22Rv1 (cell line): ENCODE data around the gene FOXG1.

Source experiments
- H3K27ac ChIP-seq: fragments of 450-650 bp; 2 replicates; pipeline ENCODE4 v1.5.1; 2017
- CTCF ChIP-seq: fragments of 450-650 bp; IDR thresholded peaks from 2 replicates; pipeline ENCODE4 v1.5.1; 2017; ENCODE audit warnings: mild to moderate bottlenecking
- ZFX ChIP-seq: fragments of 450-650 bp; IDR thresholded peaks from 2 replicates; pipeline ENCODE4 v1.6.1; 2017; ENCODE audit warnings: antibody characterized with exemption, borderline replicate concordance

Gene FOXG1

GRCh38 chr14:28778138-28779117 lies 11.8 kb downstream of the FOXG1 start:
- no peak overlapping the region for H3K27ac ChIP-seq
- TF ChIP-seq CTCF (no peak), ZFX (no peak)

GRCh38 chr14:28779456-28779855 lies 12.9 kb downstream of the FOXG1 start:
- H3K27ac ChIP-seq: no peak overlapping the region
- TF ChIP-seq ZFX: no peak
- no peak for TF ChIP-seq CTCF

- no peak for TF ChIP-seq ZFX
- TF ChIP-seq CTCF: no peak
- no peak overlapping the region for H3K27ac ChIP-seq
These were observed 14.5 kb downstream of the FOXG1 start for GRCh38 chr14:28780843-28781820.

- TF ChIP-seq ZFX (no peak), CTCF (no peak)
- no peak overlapping the region for H3K27ac ChIP-seq
These were observed 15.7 kb downstream of the FOXG1 start for GRCh38 chr14:28782301-28782700.

- no peak overlapping the region for H3K27ac ChIP-seq
- TF ChIP-seq ZFX: no peak
- no peak for TF ChIP-seq CTCF
These were observed 17.1 kb downstream of the FOXG1 start for GRCh38 chr14:28783664-28784063.

- TF ChIP-seq CTCF (no peak), ZFX (no peak)
These were observed 17.8 kb downstream of the FOXG1 start for GRCh38 chr14:28784096-28785048.

More at GRCh38 chr14:28784096-28785048, 17.8 kb downstream of the FOXG1 start:
- no peak overlapping the region for H3K27ac ChIP-seq
